ENCODE data around the gene PROSER3.

DNA sequence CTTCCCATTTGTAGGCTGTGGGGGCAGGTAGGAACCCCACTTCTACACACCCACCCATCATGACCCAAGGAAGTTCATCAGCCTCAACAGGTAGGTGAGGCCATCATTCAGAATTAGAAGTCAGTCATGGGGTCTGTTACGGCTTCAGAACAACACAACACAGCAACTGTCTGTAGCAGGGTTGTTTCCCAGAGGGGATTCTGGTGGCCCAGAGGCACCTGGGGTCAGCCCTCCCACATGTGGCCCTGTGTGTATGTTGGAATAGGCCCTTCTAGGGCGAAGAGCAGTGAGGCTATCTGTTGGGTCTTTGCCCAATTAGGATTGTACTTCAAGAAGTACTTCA lies 19.1 kb upstream of the PROSER3 start:
- TF ChIP-seq CTCF (IDR thresholded peaks at IDR 0.05) (no peak), POLR2A (IDR thresholded peaks at IDR 0.05) (no peak), EP300 (IDR thresholded peaks at IDR 0.05) (no peak)

All from tibial nerve (tissue), 4 donors.